IMR-90 (cell line): ENCODE measurements around the gene NOL12. TPM values are rescaled to one million over a fixed set of nuclear protein-coding genes. Genes with fewer than 3 reads are reported as not detected.

Experiments used
- ATAC-seq: fragments of 200-7000 bp; cut with Tn5 transposase; 2 replicates; pipeline ENCODE4 v1.9.1; 2020; ENCODE audit warnings: low read depth, mild to moderate bottlenecking, moderate library complexity
- BruUV-seq: library from RNA; stranded (reverse); fragments of 400-500 nt; replicated peaks from 2 replicates; lab custom pipeline; 2021; lab: Mats Ljungman, UMichigan
- CTCF ChIA-PET: fragments of 300-600 bp; formaldehyde crosslinking; extraction: SDS; loops from one replicate; lab custom pipeline; 2021; ENCODE audit warnings: antibody characterized with exemption; lab: Yijun Ruan, JAX
- POLR2A ChIA-PET: fragments of 300-600 bp; sonication (Branson Sonifier 250); formaldehyde crosslinking; loops from one replicate; lab custom pipeline; 2022; ENCODE audit warnings: antibody characterized with exemption; ENCODE audit not compliant: unreplicated experiment; lab: Charles Lee
- DNase-seq: peaks from one replicate; pipeline ENCODE4 v3.0.0; 2013
- H2AFZ ChIP-seq: replicated peaks from 2 replicates; pipeline ENCODE3; 2013; ENCODE audit warnings: low read length, mild to moderate bottlenecking; ENCODE audit not compliant: poor library complexity
- H2AK5ac ChIP-seq: 2 replicates; pipeline ENCODE4 v1.6.1; 2013; ENCODE audit warnings: low read depth, low read length, inconsistent platforms
- H2AK9ac ChIP-seq: replicated peaks from 2 replicates; pipeline ENCODE3; 2013; ENCODE audit warnings: mild to moderate bottlenecking, low read depth, low read length, moderate library complexity; ENCODE audit not compliant: poor library complexity
- H2BK120ac ChIP-seq: 2 replicates; pipeline ENCODE4 v1.6.1; 2013; ENCODE audit warnings: low read depth, low read length, inconsistent platforms
- H2BK15ac ChIP-seq: 3 replicates; pipeline ENCODE4 v1.6.1; 2013; ENCODE audit warnings: low read depth, low read length, inconsistent platforms
- H2BK20ac ChIP-seq: 2 replicates; pipeline ENCODE4 v1.6.1; 2013; ENCODE audit warnings: low read depth, mild to moderate bottlenecking, inconsistent platforms, low read length, moderate library complexity
- H2BK5ac ChIP-seq: 2 replicates; pipeline ENCODE4 v1.6.1; 2013; ENCODE audit warnings: mild to moderate bottlenecking, low read depth, low read length, inconsistent platforms; ENCODE audit not compliant: poor library complexity, severe bottlenecking
- H3K14ac ChIP-seq: replicated peaks from 2 replicates; pipeline ENCODE4 v1.6.1; 2013; ENCODE audit warnings: low read depth, low read length, inconsistent platforms
- H3K18ac ChIP-seq: 2 replicates; pipeline ENCODE4 v1.6.1; 2013; ENCODE audit warnings: low read depth, low read length, control low read depth
- H3K23ac ChIP-seq: 2 replicates; pipeline ENCODE4 v1.6.1; 2013; ENCODE audit warnings: low read depth, low read length, inconsistent platforms
- H3K27ac ChIP-seq: 2 replicates; pipeline ENCODE4 v1.5.1; 2013; ENCODE audit warnings: mild to moderate bottlenecking, control low read depth, low read length; ENCODE audit not compliant: insufficient read depth
- H3K27me3 ChIP-seq: 2 replicates; pipeline ENCODE4 v1.6.1; 2013; ENCODE audit warnings: low read length; ENCODE audit not compliant: control insufficient read depth, insufficient read depth
- H3K36me3 ChIP-seq: 2 replicates; pipeline ENCODE4 v1.6.1; 2013; ENCODE audit warnings: low read length, mixed read lengths; ENCODE audit not compliant: control insufficient read depth, insufficient read depth
- H3K4ac ChIP-seq: 2 replicates; pipeline ENCODE4 v1.6.1; 2013; ENCODE audit warnings: low read depth, low read length, inconsistent platforms
- H3K4me1 ChIP-seq: 2 replicates; pipeline ENCODE4 v1.6.1; 2013; ENCODE audit warnings: low read length, mixed read lengths; ENCODE audit not compliant: control insufficient read depth, insufficient read depth
- H3K4me2 ChIP-seq: 2 replicates; pipeline ENCODE4 v1.6.1; 2013; ENCODE audit warnings: low read depth, mild to moderate bottlenecking, control low read depth, low read length, moderate library complexity
- H3K4me3 ChIP-seq: 2 replicates; pipeline ENCODE4 v1.5.1; 2013; ENCODE audit warnings: low read depth, mild to moderate bottlenecking, control low read depth, low read length, moderate library complexity; ENCODE audit not compliant: insufficient read depth
- H3K56ac ChIP-seq: 2 replicates; pipeline ENCODE4 v1.6.1; 2013; ENCODE audit warnings: low read length, inconsistent platforms; ENCODE audit not compliant: insufficient read depth; ENCODE audit errors: extremely low read depth
- H3K79me1 ChIP-seq, 2 experiments: 2 replicates each; pipeline ENCODE4 v1.6.1; 2013; ENCODE audit warnings: low read length in 2 of 2, inconsistent platforms in 1 of 2, low read depth in 1 of 2
- H3K9ac ChIP-seq: 2 replicates; pipeline ENCODE4 v1.6.1; 2013; ENCODE audit warnings: low read depth, low read length, control low read depth
- H3K9me1 ChIP-seq: 2 replicates; pipeline ENCODE4 v1.6.1; 2013; ENCODE audit warnings: low read length, inconsistent platforms; ENCODE audit not compliant: insufficient read depth
- H3K9me3 ChIP-seq: 2 replicates; pipeline ENCODE4 v1.6.1; 2013; ENCODE audit warnings: low read length; ENCODE audit not compliant: control insufficient read depth, insufficient read depth
- H4K20me1 ChIP-seq: 2 replicates; pipeline ENCODE4 v1.6.1; 2013; ENCODE audit warnings: low read length, inconsistent platforms; ENCODE audit not compliant: insufficient read depth
- H4K5ac ChIP-seq: 2 replicates; pipeline ENCODE4 v1.6.1; 2013; ENCODE audit warnings: mild to moderate bottlenecking, low read depth, low read length, control low read depth
- H4K8ac ChIP-seq, 2 experiments: 2 replicates each; pipeline ENCODE4 v1.6.1; 2013; ENCODE audit warnings: low read depth in 2 of 2, low read length in 2 of 2, control low read depth in 1 of 2, inconsistent platforms in 1 of 2
- H4K91ac ChIP-seq: 2 replicates; pipeline ENCODE4 v1.6.1; 2013; ENCODE audit warnings: low read depth, low read length, inconsistent platforms; ENCODE audit not compliant: insufficient read depth
- BHLHE40 ChIP-seq: fragments of 150-350 bp; IDR thresholded peaks from 2 replicates; pipeline ENCODE4 v1.6.1; 2016; ENCODE audit warnings: mild to moderate bottlenecking, low read depth, low read length
- CEBPB ChIP-seq: IDR thresholded peaks from 2 replicates; pipeline ENCODE4 v1.6.1; 2012; ENCODE audit warnings: low read depth, low read length, improper control_type of control experiment
- CHD1 ChIP-seq: IDR thresholded peaks from 2 replicates; pipeline ENCODE4 v1.6.1; 2012; ENCODE audit warnings: low read depth, low read length, improper control_type of control experiment
- MAZ ChIP-seq: IDR thresholded peaks from 2 replicates; pipeline ENCODE4 v1.6.1; 2012; ENCODE audit warnings: low read depth, mild to moderate bottlenecking, low read length, improper control_type of control experiment, moderate library complexity, borderline replicate concordance
- MXI1 ChIP-seq: IDR thresholded peaks from 2 replicates; pipeline ENCODE4 v1.6.1; 2012; ENCODE audit warnings: low read depth, mild to moderate bottlenecking, low read length, moderate library complexity, borderline replicate concordance
- POLR2A ChIP-seq: IDR thresholded peaks from 2 replicates; pipeline ENCODE4 v1.6.1; 2012; ENCODE audit warnings: mild to moderate bottlenecking, low read depth, low read length
- RAD21 ChIP-seq: IDR thresholded peaks from 2 replicates; pipeline ENCODE4 v1.6.1; 2012; ENCODE audit warnings: low read length, improper control_type of control experiment
- RCOR1 ChIP-seq: IDR thresholded peaks from 2 replicates; pipeline ENCODE4 v1.6.1; 2012; ENCODE audit warnings: mild to moderate bottlenecking, low read length, improper control_type of control experiment; ENCODE audit not compliant: insufficient replicate concordance
- RFX5 ChIP-seq: IDR thresholded peaks from 2 replicates; pipeline ENCODE4 v1.8.0; 2012; ENCODE audit warnings: low read depth, mild to moderate bottlenecking, low read length, moderate library complexity
- SMC3 ChIP-seq: fragments of 150-350 bp; IDR thresholded peaks from 2 replicates; pipeline ENCODE4 v1.6.1; 2016; ENCODE audit warnings: low read depth, mild to moderate bottlenecking, antibody characterized with exemption, low read length, moderate library complexity
- WGBS, 2 experiments: methylation state at CpG; one replicate each; pipeline versions ENCODE4 v1.1.5 to v1.1.7; 2013; ENCODE audit warnings: missing lambda C conversion rate in 2 of 2; ENCODE audit not compliant: insufficient read length in 1 of 2; ENCODE audit errors: extremely low coverage in 2 of 2; 5-methylcytosine and 5-hydroxymethylcytosine counted together
- dilution Hi-C: fragments of 300-500 bp; cut with HindIII; formaldehyde crosslinking; loops from one replicate; pipeline ENCODE4 v1.14.3; 2018; ENCODE audit warnings: low sequenced_read_pairs; ENCODE audit not compliant: unreplicated experiment
- in situ Hi-C: fragments of 300-500 bp; cut with MboI; formaldehyde crosslinking; loops from 3 replicates; pipeline ENCODE4 v1.14.3; 2019; ENCODE audit warnings: low sequenced_read_pairs, inconsistent platforms, mixed read lengths
- intact Hi-C: fragments of 100-400 bp; cut with micrococcal nuclease; formaldehyde crosslinking; loops from 2 replicates; pipeline ENCODE4 v1.10.0; 2022
- polyA plus RNA-seq, 3 experiments: library from polyadenylated mRNA; depleted of rRNA; stranded (reverse); fragments of >200 nt; gene quantifications; 2 replicates each; pipeline ENCODE4 v1.2.3, GENCODE V29; 2012; ENCODE audit warnings: low replicate concordance in 1 of 3
- total RNA-seq: library from RNA; depleted of rRNA; stranded (reverse); fragments of >200 nt; gene quantifications from 2 replicates; pipeline ENCODE4 v1.2.3, GENCODE V29; 2012
- TF ChIP-seq, protein P1 (sequence below): fragments of 150-350 bp; IDR thresholded peaks from 2 replicates; pipeline ENCODE4 v1.6.1; 2017; ENCODE audit warnings: mild to moderate bottlenecking, antibody characterized with exemption, low read length, low read depth
- TF ChIP-seq, protein P2 (sequence below): conservative IDR thresholded peaks from 2 replicates; pipeline ENCODE4 v1.5.1; 2012; ENCODE audit warnings: mild to moderate bottlenecking, low read depth, low read length, improper control_type of control experiment
- TF ChIP-seq, protein P3 (sequence below): fragments of 150-350 bp; IDR thresholded peaks from 2 replicates; pipeline ENCODE4 v1.6.1; 2016; ENCODE audit warnings: low read depth, mild to moderate bottlenecking, low read length, moderate library complexity, borderline replicate concordance

The NOL12 gene
- total and polyA plus RNA-seq, 2 of the 4 experiments (the other 2 are of a cell fraction) = 16.0 to 25.6 TPM

DNA sequence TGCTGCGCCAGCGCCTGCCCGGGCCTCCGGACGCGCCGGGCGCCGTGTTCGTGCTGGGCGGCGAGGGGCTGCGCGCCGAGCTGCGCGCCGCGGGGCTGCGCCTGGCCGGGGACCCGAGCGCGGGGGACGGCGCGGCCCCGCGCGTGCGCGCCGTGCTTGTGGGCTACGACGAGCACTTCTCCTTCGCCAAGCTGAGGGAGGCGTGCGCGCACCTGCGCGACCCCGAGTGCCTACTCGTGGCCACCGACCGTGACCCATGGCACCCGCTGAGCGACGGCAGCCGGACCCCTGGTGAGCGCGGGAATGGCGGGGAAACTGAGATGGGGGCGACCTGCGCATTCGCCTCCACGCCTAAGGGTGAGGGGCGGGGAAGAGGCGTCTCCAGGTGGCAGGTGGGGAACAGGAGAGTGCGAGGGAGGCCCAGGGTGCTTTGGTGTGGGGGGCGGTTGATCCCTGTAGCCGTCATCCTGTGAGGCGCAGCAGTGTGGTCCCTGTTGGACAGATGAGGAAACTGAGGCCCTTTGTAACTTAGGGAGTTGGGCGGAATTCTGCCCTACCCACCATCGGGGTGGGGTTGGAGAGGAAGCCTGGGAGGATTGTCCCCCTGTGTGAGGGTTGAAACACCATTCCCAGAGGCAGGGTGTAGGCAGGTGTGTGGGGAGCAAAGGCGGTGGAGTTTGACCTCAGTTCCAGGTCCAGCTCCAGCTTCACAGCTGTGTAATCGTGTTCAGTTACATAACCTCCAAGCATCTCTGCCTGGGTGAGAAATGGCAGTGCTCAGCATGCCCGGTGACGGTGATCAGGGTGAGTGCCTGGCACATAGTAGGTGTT lies 26.9 kb upstream of the NOL12 start:
- Histone ChIP-seq H2AFZ (peak overlapping the region; percentile 95), H4K8ac (peak overlapping the region in 1 of 2 experiments; percentile 52; a peak in 1 of 4 replicates), H2BK5ac (peak overlapping the region; percentile 60), H3K4me2 (peak overlapping the region; percentile 96), H3K27ac (peak overlapping the region; percentile 72), H3K9me1 (peaks cover 11% of the 10 kb centered on the region), H2BK120ac (no peak overlapping the region), H3K14ac (peak overlapping the region; percentile 64), H3K56ac (no peak overlapping the region), H4K20me1 (peaks cover 31% of the 10 kb centered on the region), H3K4me1 (peaks cover 25% of the 10 kb centered on the region), H2BK15ac (no peak overlapping the region), H3K79me1 (peaks cover 23 to 50% of the 10 kb centered on the region in 2 experiments; a peak in 3 of 4 replicates), H2AK5ac (peak overlapping the region; percentile 91), H4K91ac (peak overlapping the region; percentile 17), H3K9ac (peak overlapping the region; percentile 82), H3K9me3 (no peaks in the 10 kb centered on the region), H3K23ac (peak overlapping the region; percentile 93), H3K4me3 (peak overlapping the region; percentile 55), H3K18ac (no peak overlapping the region), H2AK9ac (peak overlapping the region; percentile 97), H4K5ac (no peak overlapping the region), H3K4ac (peak overlapping the region; percentile 54; the same call in 1 of the 2 replicates), H3K27me3 (no peaks in the 10 kb centered on the region), H2BK20ac (no peak overlapping the region), H3K36me3 (peaks cover 3% of the 10 kb centered on the region; the same call in 1 of the 2 replicates)
- 1% methylated on average over 28 of the region's 68 CpGs; no CpG with 5 or more reads in 1 of the 2 experiments for WGBS, 2 experiments
- CTCF ChIA-PET = interaction anchor here (0.8 to 2.6 kb wide), 3 partner anchors 16 to 22 kb away, joined by 3 to 12 read pairs (median 5); no protein-coding TSS in a partner anchor
- no TSS peak for BruUV-seq
- POLR2A ChIA-PET = interaction anchor here (1.8 to 2.0 kb wide), 3 partner anchors 16 to 22 kb away, joined by 6 to 14 read pairs (median 10); partner anchors contain the start of gene LGALS1
- intact Hi-C loops (no loop called here), dilution Hi-C loops (no loop called here), in situ Hi-C loops (no loop called here)
- DNase-seq (no peak), ATAC-seq (peak; percentile 4)
- TF ChIP-seq, protein P1, sequence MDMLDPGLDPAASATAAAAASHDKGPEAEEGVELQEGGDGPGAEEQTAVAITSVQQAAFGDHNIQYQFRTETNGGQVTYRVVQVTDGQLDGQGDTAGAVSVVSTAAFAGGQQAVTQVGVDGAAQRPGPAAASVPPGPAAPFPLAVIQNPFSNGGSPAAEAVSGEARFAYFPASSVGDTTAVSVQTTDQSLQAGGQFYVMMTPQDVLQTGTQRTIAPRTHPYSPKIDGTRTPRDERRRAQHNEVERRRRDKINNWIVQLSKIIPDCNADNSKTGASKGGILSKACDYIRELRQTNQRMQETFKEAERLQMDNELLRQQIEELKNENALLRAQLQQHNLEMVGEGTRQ = no peak
- no peak for TF ChIP-seq MXI1
- no peak for TF ChIP-seq BHLHE40
- TF ChIP-seq RFX5 = no peak
- TF ChIP-seq, protein P2, sequence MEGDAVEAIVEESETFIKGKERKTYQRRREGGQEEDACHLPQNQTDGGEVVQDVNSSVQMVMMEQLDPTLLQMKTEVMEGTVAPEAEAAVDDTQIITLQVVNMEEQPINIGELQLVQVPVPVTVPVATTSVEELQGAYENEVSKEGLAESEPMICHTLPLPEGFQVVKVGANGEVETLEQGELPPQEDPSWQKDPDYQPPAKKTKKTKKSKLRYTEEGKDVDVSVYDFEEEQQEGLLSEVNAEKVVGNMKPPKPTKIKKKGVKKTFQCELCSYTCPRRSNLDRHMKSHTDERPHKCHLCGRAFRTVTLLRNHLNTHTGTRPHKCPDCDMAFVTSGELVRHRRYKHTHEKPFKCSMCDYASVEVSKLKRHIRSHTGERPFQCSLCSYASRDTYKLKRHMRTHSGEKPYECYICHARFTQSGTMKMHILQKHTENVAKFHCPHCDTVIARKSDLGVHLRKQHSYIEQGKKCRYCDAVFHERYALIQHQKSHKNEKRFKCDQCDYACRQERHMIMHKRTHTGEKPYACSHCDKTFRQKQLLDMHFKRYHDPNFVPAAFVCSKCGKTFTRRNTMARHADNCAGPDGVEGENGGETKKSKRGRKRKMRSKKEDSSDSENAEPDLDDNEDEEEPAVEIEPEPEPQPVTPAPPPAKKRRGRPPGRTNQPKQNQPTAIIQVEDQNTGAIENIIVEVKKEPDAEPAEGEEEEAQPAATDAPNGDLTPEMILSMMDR = no peak
- TF ChIP-seq SMC3 = no peak
- TF ChIP-seq RCOR1 = no peak
- TF ChIP-seq MAZ = no peak
- no peak for TF ChIP-seq CEBPB
- TF ChIP-seq RAD21 = no peak
- TF ChIP-seq POLR2A = no peak
- TF ChIP-seq, protein P3, sequence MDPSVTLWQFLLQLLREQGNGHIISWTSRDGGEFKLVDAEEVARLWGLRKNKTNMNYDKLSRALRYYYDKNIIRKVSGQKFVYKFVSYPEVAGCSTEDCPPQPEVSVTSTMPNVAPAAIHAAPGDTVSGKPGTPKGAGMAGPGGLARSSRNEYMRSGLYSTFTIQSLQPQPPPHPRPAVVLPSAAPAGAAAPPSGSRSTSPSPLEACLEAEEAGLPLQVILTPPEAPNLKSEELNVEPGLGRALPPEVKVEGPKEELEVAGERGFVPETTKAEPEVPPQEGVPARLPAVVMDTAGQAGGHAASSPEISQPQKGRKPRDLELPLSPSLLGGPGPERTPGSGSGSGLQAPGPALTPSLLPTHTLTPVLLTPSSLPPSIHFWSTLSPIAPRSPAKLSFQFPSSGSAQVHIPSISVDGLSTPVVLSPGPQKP = no peak
- no peak for TF ChIP-seq CHD1
